HG03060 (cell line): Measurements from ENCODE around the gene ACOX3.
"Not testable (repeated sequence)": the region's sequence is repeated elsewhere in the genome, so short reads cannot be mapped to it uniquely, and the experiment has no call there.

Experiments used
- ATAC-seq: cut with Tn5 transposase; IDR thresholded peaks from one replicate; pipeline ENCODE4 v1.9.1; 2021; ENCODE audit warnings: low read depth, moderate number of reproducible peaks; ENCODE audit not compliant: unreplicated experiment

The ACOX3 gene

DNA sequence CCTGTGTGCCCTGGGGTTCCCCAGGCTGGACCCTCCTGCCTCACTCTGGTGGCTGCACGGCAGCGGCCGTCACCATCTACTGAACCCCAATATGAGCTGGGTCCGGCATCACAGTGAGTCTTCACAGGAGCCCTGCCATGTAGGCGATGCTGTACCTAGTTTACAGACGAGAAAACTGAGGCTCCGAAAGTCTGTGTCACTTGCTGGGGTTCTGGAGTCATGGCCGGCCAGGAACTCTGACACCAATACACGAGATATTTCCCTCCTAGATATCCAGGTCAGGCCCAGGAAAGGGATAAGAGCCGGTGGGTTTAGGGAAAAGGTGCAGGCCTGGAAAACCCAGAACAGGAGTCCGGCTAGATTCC is 96.6 kb downstream of the ACOX3 start:
- no peak for ATAC-seq

DNA sequence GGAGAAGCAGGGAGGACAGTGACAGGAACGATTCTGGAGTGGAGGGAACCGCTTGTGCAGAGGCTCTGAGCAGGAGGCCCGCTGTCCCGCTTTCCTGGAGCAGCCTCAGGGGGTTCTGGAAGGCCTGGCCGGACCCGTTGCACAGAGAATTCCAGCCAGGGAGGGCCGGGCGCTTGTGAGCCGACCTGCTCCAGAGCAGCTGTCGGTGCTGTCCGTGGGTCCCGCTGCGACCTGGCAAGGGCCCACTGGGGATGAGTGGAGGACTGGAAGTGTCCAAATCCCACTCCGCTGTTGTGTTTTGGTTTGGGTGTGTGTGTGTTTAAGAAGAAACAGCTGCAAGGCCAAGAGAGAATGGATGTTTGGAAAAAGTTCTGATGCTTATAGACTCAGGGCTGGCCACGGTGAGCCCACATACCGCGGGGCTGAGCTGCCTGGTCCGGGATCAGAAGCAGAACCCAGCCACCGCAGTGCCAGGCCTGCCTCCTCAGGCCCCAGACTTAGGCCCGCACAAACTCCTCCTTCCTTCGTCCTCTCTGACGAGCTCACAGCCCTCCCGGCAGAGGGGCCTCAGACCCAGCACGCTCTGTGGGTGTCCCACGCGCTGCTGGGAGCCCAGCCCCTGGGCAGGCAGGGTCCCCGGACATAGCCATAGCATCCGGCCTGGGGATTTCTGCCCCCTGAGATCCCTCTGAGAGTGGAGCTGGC is 97.1 kb downstream of the ACOX3 start:
- ATAC-seq: no peak

DNA sequence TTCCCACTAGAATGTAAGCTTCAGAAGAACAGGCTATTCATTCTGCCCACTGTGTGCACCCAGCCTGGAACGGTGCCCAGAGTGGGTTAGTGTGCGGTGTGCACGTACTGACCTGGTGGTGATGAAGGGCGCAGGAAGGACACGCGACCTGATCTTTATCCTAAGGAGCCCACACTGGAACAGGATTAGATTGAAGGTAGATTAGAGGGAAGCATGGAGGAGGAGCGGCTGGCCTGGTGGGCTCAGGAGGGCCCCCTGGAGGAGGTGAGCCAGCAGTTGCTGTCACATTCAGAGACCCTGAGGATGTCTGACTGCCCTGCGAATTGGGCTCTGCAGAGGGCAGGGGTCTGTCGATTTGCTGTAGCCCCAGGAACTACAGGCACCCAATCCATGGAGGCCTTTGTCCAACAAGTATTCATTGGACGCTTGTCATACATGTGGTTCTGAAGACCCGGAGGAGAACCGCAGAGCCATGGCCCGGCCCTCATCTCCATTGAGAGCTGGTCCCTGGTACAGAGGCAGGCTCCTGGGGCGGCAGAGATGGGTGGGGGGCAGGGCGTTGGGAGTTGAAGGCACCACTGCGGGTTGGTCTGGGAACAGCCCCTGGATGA is 97.8 kb downstream of the ACOX3 start:
- ATAC-seq: no peak

DNA sequence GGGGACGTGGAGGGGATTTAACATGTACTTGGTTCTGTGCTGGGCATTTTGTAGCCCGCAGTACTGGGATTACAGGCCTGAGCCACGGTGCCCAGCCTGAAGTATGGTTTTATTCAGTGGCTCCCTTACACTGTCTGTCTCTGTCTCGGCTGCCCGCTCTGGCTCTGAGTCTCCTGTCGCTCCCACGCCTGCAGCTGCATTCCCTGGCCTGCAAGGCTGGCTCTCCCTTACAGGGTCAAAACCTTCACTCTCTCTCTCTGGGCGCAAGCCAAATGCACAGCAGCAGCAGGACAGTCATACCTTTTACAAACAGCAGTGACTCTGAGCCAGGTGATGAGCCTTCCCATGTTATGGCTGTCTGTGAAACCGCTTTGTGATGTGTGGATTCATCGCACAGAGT is 98.8 kb downstream of the ACOX3 start:
- no peak for ATAC-seq

DNA sequence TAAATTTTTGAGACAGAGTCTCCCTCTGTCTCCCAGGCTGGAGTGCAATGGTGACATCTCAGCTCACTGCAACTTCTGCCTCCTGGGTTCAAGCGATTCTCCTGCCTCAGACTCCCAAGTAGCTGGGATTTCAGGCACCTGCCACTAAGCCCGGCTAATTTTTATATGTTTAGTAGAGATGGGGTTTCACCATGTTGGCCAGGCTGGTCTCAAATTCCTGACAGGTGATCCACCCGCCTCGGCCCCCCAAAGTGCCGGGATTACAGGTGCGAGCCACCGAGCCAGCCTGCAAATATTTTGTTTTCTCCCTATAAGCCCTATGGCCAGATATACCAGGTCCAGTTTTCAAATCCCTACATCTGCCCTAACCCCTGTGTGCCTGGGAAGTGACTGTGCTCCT is 99.2 kb downstream of the ACOX3 start:
- ATAC-seq: not testable (repeated sequence)

DNA sequence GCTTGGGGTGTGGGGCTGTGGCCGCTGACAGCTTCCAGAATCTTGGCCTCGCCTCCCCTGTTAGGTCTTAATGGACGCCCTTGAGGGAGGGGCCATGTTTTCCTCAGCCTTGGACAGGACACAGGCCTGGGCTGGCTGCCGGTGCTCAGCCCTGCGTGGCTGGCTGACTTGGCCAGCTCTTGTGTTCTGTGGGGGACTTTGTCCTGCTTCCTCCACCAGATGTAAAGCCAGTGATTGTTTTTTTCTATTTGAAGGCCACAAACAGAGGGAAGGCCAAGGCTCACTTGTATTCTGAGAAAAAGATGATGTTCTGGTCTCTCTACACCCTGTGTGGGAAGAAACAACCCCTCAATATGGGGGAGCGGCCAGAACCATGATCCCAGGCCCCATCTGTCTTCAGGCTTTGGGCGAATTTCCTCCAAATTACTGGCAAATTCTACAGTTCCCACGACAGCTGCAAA is 99.7 kb downstream of the ACOX3 start:
- ATAC-seq: no peak

DNA sequence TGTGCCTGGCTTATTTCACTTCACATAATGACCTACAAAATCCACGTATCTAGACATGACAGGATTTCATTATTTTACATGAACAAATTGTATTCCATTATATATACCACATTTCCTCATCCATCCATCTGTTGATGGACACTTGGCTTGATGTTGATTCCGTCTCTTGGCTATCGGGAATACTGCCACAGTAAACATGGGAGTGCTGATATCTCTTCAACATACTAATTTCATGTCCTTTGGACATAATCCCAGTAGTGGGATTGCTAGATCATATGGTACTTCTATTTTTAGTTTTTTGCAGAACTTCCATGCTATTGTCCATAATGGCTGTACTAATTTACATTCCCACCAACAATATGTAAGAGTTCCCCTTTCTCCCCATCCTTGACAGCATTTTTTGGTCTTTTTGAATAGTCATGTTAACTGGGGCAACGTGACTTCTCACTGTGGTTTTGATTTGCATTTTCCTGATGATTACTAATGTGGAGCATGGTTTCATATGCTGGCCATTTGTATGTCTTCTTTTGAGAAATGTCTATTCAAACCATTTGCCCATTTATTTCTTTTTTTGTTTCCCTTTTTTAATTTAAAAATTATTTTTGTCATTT is 102.1 kb downstream of the ACOX3 start:
- ATAC-seq: no peak

DNA sequence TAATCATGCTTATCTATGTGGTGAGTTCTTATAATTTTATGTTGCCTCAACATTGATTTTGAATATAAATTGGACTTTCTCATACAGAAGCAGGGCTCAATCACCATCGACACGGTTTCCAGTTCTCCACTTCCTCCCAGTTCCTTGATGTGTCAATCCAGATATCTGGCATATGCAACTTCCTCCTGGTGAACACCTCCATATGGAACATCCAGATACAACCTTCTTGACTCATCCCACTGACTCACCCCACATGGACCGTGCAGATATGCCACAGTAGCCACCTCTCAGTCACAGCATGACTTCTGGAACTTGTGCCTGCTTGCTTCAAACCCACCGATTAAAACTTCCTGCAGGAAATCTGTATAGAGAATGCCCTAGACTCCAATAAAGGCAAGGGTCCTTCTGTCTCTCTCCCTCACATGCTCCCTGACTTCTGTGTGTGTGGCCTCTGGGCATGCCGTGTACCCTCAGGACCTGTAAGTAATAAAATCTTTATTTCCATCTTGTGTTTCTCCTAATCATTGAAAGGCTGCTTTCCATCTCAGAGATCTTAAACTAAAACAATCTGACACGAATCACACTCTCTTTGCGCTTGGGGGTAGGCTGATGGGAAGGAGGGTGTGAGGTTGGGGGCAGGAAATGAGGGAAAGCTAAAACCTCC is 104.0 kb downstream of the ACOX3 start:
- ATAC-seq: no peak

DNA sequence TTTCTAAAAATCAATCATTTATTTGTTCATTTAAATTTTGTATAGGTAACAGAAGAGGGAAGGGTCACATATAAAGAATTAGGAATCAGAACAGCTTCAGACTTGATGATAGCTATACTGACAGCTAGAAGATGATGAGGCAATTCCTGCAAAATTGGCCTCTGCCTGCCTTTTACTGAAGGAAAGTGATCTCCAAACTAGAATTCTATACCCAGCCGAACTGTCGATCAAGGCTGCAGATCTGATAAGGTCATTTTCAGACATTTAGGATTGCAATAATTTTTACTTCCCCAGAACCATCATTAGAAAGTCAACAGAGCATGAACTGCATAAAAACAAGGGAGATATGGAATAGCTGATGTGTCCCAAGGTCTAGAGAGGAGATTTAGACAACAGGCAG is 104.7 kb downstream of the ACOX3 start:
- no peak for ATAC-seq

DNA sequence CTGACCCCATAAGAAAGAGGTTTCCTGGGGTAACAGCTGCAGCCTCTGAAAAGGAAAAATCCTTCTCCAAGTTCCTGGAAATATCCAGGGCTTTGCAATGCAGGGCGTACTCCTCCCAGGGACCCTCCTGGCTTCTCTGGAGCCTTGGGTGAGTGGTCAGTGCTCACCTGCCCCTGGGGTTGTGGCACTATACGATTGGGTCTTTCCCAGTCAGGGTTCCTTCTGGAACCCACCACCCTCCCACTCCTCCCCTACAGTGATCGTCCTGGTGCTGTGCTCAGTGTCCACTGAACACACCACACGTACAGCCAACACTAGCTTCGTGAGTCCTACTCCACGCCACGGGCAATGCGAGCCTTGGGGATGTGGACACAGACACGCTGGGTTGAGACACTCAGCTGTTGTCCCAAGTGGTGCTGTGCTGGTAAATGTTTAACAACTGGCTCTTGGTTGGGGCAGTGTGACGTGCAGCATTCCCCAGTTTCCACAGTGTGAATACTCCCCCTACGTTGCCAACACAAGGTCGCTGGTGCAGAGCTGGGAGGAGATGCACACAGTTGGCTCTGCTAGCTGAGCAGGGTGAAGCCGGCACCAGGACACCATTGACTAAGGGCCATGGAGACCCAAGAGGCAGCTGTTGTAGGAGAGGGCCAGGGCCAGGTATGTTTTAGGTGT is 105.6 kb downstream of the ACOX3 start:
- ATAC-seq: no peak

DNA sequence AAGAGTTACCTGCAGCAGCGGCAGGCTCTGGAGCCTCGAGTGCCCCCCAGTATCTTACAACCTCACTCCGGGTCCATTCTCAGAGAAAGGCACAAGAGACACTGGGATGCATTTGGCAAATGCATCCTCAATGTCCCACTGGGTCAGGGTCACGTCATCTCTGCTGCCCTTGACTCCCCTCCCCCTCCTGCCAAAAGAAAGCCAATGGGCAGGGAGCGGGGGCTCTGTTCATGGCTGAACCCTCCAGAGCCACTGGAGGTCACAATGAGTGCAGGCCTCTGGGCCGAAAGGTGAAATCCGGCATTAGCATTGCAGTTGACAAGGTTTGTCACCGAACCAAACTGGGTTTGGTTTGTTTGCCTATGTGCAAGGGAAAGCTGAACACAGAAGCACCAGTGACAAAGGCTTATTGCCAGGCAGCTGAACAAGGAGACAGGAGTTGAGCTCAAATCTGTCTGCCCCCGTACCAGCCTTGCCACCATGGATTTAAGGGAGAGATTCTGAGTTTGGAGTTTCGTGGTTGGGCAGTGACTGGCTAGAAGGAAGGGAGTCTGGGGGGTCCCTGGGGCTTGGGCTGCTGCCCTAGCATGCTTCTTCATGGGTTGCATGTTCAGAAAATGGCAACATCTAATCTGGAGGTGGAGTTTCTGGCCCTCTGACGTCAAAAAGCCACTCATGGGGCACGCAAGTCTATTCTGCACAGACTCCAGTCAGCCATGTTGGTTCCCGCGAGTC is 106.6 kb downstream of the ACOX3 start:
- ATAC-seq: no peak

DNA sequence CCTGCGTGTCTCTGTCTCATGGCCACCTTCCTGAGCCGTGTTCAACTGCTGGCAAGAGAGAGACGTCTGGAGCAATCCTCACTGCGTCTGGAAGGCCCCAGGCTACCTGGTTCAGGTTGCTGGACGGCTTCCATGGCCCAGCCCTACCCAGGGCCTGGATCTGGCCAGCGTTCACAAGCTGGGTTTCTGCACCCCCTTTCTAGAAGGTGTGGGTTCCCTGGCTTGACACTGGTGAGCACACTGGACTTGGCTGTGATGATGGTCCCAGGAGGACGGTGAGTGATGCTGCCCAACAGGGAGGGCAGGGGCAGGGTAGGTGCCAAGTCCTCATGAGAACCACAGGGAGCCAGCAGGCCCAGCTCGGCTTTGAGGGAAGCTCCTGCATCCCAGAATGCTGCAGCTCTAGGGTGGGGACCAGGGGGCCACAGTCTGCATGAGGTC is 107.6 kb downstream of the ACOX3 start:
- ATAC-seq: no peak

DNA sequence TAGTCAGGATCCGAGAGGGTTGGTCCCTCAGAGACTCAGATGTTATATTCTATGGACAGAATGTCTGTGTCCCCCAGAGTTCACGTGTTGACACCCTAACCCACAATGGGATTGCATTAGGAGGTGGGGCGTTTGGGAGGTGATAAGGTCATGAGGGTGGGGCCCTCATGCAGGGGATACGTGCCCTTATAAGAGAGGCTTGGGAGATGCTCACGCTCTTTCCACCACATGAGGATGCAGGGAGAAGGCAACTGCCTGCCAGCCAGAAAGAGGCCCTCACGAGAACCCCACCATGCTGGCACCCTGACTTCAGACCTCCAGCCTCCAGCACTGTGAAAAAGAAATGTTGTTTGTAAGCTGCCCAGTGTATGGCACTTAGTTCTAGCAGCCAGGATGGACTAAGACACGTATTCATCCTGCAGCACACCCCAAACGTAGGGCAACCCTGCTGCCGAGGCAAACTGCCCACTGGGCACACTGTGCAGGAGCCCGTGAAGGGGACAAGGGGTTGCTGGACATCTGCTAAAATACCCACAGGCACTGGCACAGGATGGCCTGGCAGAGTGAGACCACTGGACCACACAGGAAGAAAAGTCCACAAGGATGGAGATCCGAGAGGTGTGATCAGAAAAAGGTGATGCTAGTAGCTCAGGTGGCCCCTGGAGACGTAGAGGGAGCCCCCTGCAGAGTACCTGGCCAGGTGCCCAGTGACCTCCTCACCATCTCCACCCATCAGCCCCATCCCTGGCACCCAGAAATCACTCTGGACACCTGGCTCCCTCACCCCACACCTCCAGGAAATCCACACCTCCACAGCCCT is 108.3 kb downstream of the ACOX3 start:
- no peak for ATAC-seq

DNA sequence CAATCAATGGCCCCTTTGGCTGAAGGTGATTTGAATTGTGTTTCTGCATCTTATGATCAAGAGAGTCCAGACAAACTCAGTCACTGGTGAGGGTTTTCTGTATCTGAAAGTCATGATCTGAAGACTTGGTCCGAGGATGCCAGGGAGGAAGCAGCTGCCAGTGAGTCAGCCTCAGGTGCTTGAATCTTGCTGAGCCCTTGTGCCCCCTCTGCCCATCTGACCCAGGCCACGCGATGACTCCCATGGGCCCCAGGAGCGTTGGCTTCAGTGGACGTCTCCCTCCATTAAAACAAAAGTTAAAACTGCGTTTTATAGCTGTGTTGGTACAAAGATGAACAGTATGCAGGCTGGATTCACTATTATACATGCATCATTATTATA is 109.0 kb downstream of the ACOX3 start:
- ATAC-seq: no peak

DNA sequence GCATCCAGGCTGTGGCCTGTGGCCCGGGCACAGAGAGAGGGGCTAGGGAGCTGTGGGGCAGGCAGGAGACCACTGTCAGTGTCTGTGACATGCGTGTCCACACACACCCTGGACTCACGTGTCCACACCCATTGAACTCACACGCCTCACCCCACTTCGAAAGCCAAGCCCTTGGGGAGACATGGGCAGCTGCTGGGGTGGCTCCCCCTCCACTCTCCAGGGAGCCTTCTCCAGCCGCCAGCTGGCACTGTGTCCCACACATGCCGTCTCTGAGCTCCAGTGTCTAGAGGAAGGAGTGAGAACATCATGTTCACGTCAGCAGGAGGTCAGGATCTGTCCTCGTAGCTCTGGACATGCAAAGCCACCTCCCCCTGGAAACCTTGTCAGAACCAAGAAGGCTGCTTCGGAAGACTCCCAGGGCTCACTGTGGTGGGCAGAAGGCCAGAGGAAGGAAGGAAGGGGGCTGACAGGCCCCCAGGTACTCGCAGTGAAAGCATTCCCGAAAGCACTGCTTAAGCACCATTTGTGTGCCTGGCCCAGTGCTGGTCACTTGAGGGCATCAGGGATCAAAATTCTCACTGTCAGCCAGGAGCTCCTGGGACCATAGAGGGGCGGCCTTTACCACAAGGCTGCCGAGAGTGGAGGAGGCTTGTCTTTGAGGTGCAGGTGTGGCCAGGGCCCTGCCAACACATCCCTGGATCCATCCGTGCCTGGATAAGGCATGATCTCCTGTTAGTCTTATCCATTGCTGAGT is 109.5 kb downstream of the ACOX3 start:
- ATAC-seq: no peak

DNA sequence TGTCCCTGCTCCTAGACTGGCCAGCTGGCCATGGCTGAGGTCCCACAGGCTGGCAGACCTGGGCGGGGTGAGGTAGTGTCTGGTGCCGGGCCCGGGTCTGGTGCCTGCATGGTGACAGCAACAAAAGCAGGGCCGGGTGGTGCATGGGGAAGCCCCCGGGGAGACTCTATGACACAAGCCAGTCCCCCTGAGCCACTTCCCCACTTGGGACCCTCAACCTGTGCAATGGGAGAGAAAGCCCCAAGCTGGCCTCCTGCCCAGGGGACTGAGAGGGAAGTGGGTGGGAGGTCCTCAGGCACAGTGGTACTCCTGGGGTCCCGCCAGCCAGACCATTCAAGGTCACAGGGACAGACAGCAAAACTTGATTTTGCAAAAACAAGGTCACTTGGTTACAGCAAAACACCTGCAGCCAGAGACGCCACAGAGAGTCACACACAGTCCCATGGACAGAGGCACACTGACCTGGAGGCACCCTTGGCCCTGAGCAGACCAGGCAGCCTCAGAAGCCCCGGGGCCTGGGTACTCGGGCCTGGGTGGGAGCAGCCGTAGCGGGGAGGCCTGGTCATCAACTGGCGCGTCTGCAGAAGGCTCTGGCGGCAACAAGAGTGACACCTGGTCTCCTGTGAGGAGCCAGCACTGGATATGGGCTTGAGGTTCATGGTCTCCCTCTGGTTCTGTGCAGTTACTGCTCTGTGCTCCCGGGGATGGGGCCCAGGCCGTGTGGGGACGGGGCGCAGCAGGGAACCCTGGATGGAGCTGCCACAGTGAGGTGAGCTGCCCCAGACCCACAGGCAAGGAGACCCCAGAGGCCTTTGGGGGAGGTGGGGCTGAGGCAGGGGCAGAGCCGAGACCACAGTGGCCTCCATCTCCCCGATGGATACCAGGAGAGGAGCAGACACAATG is 110.4 kb downstream of the ACOX3 start:
- ATAC-seq: no peak

DNA sequence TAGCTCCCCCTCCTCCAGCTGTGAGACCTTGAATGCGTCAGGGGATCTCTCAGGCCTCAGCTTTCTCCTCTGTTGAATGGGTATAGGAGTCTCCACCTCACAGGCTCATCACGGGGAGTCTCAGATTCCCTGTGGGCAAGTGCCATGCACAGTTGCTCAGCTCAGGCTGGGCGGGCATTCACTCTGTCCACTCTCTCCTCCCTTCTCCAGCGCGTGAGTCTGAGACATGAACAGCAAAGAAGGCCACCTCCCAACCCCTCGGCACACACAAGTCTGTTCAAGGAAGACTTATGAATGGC is 111.0 kb downstream of the ACOX3 start:
- no peak for ATAC-seq
